ENCODE measurements around the gene KIFC3.
"Not testable (repeated sequence)": the region's sequence is repeated elsewhere in the genome, so short reads cannot be mapped to it uniquely, and the experiment has no call there.

KIFC3 gene

GRCh38 chr16:57825298-57826044 lies 23.2 kb upstream of the KIFC3 start:
- DNase-seq (ENCODE audit: low read depth) = no peak

GRCh38 chr16:57824888-57825287 lies 22.6 kb upstream of the KIFC3 start:
- DNase-seq (ENCODE audit: low read depth) = no peak

- no peak for DNase-seq (ENCODE audit: low read depth)
Observed at GRCh38 chr16:57823836-57824235, 21.5 kb upstream of the KIFC3 start.

GRCh38 chr16:57822856-57823255 lies 20.6 kb upstream of the KIFC3 start:
- DNase-seq (ENCODE audit: low read depth) = no peak

GRCh38 chr16:57822018-57822553 lies 19.8 kb upstream of the KIFC3 start:
- DNase-seq (ENCODE audit: low read depth) = no peak

DNA sequence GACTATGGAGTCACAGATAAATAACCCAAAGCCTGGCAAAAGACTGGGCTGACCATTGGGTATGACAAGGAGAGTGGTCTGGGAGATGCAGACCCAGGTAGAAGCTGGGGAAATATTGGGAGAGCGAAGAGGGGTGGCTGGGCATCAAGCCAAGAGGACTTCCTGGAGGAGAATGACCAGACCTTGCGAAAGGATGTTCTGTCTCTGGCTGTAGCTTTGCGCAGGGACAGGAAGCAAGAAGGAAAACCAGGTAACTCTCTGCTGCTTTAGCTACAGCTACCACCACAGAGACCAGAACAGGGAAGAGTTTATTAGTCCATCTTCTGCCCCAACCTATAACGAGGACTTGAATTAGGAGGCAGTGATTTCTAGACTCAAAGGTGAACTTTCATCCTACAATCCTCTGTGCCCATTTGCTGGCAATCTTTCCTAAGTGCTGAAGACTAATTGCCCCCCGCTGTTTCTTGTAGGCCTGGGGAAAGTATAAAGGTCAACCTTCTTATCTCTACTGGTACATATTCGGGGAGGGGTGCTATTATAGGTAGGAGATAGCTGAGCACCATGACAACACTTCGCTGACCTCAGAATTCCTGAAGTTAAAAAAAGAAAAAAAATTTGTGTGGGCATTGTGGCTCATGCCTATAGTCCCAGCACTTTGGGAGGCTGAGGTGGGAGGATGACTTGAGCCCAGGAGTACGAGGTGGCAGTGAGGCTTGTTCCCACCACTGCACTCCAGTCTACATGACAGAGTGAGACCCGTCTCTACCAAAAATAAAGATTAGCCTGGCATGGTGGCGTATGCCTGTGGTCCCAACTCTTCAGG lies 19.1 kb upstream of the KIFC3 start:
- DNase-seq (ENCODE audit: low read depth) = no peak

DNA sequence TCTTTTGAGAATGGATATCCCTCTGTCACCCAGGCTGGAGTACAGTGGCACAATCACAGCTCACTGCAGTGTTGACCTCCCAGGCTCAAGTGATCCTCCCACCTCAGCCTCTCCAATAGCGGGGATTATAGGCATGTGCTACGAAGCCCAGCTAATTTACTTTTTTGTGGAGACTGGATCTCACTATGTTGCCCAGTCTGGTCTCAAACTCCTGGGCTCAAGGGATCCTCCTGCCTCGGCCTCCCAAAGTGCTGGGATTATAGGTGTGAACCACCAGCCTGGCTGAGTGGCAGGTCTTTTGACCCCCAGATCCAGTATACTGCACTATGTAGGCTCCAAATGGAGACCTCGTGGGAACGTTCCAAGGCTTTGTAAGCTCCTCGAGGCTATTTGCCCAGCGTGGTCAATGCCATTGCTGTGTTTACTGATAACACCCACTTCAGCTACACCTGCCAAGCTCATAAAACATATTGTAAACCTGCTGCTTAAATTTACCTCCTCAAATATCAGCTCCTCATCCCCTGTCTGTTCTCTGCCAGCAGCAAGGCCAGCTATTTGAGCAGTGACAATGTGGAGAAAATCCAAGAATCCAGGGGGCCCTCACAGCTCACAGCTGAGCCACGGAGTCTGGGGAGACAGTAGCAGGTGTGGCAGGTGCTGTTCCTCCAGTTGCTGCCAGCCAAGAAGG lies 16.2 kb upstream of the KIFC3 start:
- DNase-seq (ENCODE audit: low read depth) = no peak

- no peak for DNase-seq (ENCODE audit: low read depth)
Observed at GRCh38 chr16:57817680-57818079, 15.4 kb upstream of the KIFC3 start.

- DNase-seq (ENCODE audit: low read depth) = peak; percentile 88
Observed at GRCh38 chr16:57815987-57816745, 13.9 kb upstream of the KIFC3 start.

GRCh38 chr16:57814896-57815295 lies 12.6 kb upstream of the KIFC3 start:
- DNase-seq (ENCODE audit: low read depth) = no peak

- DNase-seq (ENCODE audit: low read depth) = no peak
Observed at GRCh38 chr16:57813466-57813865, 11.2 kb upstream of the KIFC3 start.

DNA sequence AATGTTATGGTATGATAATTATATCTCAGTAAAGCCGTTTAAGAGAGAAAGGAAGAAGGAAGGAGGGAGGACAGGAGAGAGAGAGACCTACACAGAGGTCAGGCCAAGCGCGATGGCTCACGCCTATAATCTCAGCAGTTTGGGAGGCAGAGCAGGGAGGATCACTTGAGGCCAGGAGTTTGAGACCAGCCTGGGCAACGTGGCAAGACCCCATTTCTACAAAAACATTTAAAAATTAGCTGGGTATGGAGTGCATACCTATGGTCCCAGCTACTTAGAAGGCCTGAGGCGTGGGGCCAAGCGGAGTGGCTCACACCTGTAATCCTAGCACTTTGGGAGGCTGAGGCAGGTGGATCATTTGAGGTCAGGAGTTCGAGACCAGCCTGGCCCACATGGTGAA lies 9.0 kb upstream of the KIFC3 start:
- not testable (repeated sequence) for DNase-seq (ENCODE audit: low read depth)

DNA sequence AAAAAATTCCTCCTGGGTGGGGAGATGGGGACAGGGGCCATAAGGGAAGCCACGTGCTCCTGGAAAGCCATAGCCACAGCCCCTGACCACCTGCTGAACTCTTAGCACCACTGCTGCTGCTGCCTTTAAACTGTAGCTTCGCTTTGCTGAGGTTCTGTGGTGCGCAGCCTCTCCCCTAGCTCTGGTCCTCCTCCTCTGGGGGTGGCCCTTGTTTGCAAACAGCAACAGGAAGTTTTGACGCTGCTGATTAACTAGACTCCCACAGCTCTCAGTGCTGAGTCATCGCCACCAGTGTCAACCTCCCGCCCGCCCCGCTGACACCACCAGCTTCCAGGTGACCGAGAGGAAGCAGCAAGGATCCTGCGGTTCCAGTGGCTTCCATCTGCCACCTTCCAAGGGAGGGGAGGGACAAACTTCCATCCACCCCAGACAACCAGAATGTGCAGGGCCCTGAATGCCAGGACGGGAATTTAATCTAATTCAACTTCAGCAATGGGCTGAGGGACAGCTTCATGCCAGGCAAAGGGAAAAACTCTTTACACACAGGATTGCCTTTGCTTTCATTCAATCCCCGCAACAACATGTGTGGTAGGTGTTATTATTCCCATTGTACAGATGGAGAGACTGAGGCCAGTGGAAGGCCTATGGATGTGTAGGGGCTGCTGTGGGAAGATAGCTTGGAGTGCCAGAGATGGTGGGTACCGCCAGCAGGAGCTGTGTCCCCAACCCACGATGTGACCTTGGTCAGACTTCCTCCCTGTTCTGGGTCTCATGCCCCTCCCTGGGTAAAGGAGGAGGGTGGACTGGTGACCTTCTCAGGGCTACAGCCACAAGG lies 8.1 kb upstream of the KIFC3 start:
- DNase-seq (ENCODE audit: low read depth) = peak; percentile 89

- no peak for DNase-seq (ENCODE audit: low read depth)
Observed at GRCh38 chr16:57809276-57810196, 7.2 kb upstream of the KIFC3 start.

DNA sequence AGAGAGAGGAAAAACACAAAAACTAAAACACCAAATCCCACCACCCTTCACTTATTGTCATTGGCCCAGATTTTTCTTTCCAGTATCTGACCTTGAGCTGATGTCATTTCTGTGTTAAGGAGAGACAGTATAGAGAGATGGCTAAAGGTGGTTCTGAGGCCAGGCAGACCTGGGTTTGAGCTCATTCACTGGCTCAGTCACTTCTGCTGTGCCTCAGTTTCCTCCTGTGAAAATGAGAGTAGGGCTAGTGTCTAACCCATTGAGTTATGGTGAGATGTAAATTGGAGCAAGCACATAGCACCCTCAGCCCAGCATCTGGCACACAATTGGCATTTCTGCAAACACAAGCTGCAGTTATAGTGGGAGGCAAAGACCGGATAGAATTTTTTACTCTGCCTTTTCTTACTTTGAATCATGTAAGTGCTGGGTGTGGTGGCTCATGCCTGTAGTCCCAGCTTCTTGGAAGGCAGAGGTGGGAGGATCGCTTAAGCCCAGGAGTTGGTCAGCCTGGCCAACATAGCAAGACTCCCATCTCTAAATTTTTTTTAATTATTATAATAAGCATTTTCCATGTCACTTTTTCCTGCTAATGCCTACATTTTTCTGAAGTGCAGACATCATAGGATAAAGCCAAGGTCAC lies 6.4 kb upstream of the KIFC3 start:
- no peak for DNase-seq (ENCODE audit: low read depth)

DNA sequence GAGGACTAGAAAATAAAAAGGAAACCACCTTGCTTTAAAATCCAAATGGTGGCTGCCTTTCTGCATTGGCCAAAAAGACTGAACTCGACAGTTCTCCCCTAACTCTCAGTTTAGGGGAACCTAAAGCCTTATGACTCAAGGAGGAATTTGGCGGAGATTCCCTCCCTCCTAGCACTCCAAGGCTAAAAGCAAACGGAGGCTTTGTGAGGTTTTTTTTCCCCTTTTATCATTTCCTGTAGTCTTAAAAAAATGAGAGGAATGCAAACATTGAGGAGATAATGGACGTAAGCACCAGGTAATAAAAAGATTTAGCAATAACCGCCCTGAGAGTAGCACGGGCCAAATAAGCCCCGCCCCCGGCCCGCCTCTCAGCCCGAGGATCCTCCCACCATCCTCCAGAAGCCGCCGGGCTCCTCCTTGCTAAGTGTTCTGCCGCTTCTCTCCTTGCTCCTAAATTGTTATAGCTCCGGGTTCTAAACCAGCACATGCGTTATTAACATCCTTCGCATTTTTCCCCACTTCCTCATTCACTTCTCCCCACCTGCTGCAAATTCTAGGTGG lies 5.8 kb upstream of the KIFC3 start:
- DNase-seq (ENCODE audit: low read depth) = peak; percentile 94

DNA sequence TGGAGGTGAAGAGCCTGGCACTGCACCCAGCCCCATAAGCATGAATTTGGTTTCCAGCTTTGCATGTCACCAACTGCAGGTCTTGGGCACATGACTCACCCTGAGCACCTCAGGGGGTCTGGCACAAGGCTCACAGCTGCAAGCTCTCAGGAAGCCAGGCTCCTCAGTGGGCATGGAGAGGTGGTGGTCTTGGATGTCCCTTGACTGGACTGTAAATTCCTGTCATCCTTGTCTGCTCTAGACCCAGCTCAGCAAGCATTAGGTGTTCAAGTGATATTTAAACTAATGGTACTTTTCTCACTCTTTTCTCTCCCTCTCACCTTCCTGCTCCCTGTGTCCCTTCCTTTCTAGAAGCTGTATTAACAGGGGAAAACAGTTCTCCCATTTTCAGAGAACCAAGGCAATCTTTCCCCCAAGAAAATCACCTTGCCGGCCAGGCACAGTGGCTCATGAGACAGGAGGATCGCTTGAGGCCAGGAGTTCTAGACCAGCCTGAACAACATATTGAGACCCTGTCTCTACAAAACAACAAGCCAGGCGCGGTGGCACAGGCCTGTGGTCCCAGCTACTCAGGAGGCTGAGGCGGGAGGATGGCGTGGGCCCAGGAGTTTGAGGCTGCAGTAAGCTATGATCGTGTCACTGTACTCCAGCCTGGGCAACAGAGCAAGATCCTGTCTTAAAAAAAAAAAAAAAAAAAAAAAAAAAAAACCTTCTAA lies 5.1 kb upstream of the KIFC3 start:
- DNase-seq (ENCODE audit: low read depth) = no peak

DNA sequence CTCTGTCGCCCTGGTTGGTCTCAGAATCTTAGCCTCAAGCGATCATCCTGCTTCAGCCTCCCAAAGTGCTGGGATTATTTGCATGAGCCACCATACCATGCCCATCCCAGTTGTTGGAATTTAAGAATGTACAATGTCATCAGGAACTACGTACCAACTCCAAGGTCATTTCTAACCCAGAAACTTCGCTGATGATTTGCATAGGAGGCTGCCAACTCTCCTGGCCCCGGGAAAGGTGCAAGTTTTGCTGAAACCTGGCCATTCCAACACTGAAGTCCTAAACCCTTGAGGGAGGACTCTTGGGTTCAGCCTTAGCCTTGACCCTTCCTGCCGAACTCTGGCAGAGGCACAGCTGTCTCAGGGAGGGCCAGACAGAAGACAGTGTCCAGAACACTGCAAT lies 2.9 kb upstream of the KIFC3 start:
- peak; percentile 40 for DNase-seq (ENCODE audit: low read depth)
